Regular cardiac myocyte (primary cell): ENCODE data around the gene FNDC11. TPM values are rescaled to one million over a fixed set of nuclear protein-coding genes. Genes with fewer than 3 reads are reported as not detected.

Experiments used
- total RNA-seq: library from RNA; depleted of rRNA; stranded (reverse); fragments of >200 nt; gene quantifications from 2 replicates; pipeline ENCODE4 v1.2.3, GENCODE V29; 2014

Gene FNDC11, protein sequence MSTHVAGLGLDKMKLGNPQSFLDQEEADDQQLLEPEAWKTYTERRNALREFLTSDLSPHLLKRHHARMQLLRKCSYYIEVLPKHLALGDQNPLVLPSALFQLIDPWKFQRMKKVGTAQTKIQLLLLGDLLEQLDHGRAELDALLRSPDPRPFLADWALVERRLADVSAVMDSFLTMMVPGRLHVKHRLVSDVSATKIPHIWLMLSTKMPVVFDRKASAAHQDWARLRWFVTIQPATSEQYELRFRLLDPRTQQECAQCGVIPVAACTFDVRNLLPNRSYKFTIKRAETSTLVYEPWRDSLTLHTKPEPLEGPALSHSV
- 0.19 and 0.56 TPM in 2 replicates for total RNA-seq

DNA sequence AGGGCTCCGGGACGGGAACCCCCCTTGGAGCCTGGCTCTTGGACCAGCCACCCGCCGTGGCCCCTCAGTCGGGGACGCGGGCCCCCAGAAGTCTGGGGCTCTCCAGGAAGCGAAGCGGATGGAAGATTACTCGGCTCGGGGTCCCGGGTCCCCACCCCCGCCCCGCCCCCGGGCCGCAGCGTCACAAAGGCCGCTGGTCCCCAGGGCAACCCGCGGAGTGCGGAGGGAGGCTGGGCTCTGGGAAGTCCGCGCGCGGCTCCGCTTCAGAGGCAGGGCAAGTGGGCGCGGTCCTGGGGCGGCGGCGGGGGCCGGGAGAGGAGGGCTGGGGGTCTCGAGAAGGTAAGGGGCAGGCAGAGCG, at the start of gene FNDC11:
Gene FNDC11, plus strand, starts transcription at position 227 of the 358 bp plus-strand sequence. CDS start 1,505 bp downstream, outside the sequence.

GRCh38 chr20:63520504-63520933, 33.4 kb upstream of the FNDC11 start, which contains the start of gene PPDPF:
PPDPF (plus strand) TSS chr20:63520765; CDS start chr20:63521309, 544 bp downstream.

DNA sequence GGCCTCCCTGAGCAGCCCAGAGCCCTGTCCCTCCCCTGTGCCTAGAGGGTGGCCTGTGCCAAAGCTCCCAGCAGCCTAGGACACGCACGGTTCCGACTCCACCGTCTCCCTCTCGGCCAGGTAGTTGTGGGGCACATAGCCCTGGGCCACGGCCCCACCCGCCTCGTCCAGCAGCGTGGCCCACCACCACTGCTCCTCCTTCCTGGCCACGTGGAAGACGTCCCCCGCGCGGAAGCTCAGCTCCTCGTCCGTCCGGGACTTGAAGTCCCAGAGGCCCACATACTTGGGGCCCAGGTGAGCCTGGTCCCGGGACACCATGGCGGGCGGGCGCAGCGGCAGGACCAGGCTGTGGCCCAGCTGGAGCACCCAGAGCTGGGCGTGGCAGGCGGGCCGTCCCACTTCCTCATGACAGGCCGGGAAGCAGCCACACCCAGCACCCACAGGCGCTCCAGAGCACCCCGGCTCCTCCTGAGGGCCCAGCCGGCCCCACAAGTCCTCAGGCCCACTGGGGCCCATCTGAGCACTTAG, 16.9 kb upstream of the FNDC11 start, which contains the start of gene PTK6:
Gene PTK6, minus strand, starts transcription at position 380 of the 528 bp plus-strand sequence. Its CDS starts 62 bp downstream, at position 318.

GRCh38 chr20:63547725-63548480, 6.1 kb upstream of the FNDC11 start, which contains the start of gene SRMS:
SRMS (minus strand) TSS chr20:63547749; CDS start chr20:63547463, 286 bp downstream.

DNA sequence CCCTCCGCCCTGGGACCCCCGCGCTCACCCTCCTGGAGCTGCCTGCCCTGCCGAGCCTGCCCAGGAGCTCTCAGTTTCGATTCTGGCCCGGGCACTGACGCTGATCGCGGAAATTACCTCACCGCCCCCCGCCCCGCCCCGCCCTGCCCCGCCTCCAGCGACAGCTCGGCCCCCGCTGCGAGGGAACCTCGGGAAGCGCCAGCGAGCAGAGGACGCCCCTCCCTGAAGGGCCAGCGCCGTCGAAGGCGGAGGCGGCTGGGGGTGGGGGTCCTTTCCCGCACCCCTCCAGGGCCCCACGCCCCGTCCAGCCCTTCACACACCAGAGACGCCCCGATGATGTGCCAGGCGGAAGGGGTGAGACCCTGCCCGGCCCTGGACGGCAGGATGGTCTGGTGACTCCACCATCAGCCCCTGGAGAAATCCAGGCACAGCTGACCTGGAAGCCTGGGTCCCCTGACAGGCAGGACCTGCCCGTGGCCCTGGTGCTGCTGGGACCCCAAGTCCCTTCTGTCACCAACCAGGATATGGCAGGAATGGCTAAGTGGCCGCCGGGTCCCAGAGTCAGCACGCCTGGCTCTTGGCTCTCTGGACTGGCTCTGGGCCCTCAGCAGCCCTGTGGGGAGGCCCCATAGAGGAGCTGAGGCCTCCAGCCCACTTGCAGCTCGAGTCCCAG, 20.3 kb downstream of the FNDC11 start, which contains the start of gene HELZ2:
Gene HELZ2, minus strand, starts transcription at position 84 of the 673 bp plus-strand sequence. CDS start 1,854 bp downstream, outside the sequence.

Other genes with a start within 250 kb of the FNDC11 start
- gene CHRNA4, start 192.8 kb upstream of the FNDC11 start, total RNA-seq: not detected in 2 replicates
- gene KCNQ2, start 81.5 kb upstream of the FNDC11 start, total RNA-seq: 0.19 TPM in 1 of 2 replicates, not detected in the other
- gene EEF1A2, start 55.1 kb upstream of the FNDC11 start, total RNA-seq: 0.38 and 5.4 TPM in 2 replicates
- gene PPDPF, start 33.4 kb upstream of the FNDC11 start, total RNA-seq: 26.3 and 42.6 TPM in 2 replicates
- under 0.01 TPM in 1 of 2 replicates, not detected in the other for gene PTK6, start 16.8 kb upstream of the FNDC11 start, total RNA-seq
- gene SRMS, start 6.4 kb upstream of the FNDC11 start, total RNA-seq: not detected in 2 replicates
- 32.1 and 33.0 TPM in 2 replicates for gene HELZ2, start 20.1 kb downstream of the FNDC11 start, total RNA-seq
- gene GMEB2, start 72.9 kb downstream of the FNDC11 start, total RNA-seq: 8.2 and 9.6 TPM in 2 replicates
- 9.8 and 11.8 TPM in 2 replicates for gene STMN3, start 99.3 kb downstream of the FNDC11 start, total RNA-seq
- gene RTEL1, start 104.2 kb downstream of the FNDC11 start, total RNA-seq: 6.2 and 13.8 TPM in 2 replicates
- 2.7 and 8.7 TPM in 2 replicates for gene TNFRSF6B, start 142.5 kb downstream of the FNDC11 start, total RNA-seq
- 31.6 and 41.6 TPM in 2 replicates for gene ARFRP1, start 153.8 kb downstream of the FNDC11 start, total RNA-seq
- gene ZGPAT, start 153.9 kb downstream of the FNDC11 start, total RNA-seq: 15.2 and 26.5 TPM in 2 replicates
- gene LIME1, start 182.5 kb downstream of the FNDC11 start, total RNA-seq: 3.3 and 4.2 TPM in 2 replicates
- gene SLC2A4RG, start 185.6 kb downstream of the FNDC11 start, total RNA-seq: 22.0 and 22.3 TPM in 2 replicates